ENCODE results near the gene RAPGEF4.

GRCh38 chr2:172847188-172847587, 111.5 kb downstream of the RAPGEF4 start:
- no peak for TF ChIP-seq MCM3 (IDR thresholded peaks at IDR 0.05)
- TF ChIP-seq, protein P1, sequence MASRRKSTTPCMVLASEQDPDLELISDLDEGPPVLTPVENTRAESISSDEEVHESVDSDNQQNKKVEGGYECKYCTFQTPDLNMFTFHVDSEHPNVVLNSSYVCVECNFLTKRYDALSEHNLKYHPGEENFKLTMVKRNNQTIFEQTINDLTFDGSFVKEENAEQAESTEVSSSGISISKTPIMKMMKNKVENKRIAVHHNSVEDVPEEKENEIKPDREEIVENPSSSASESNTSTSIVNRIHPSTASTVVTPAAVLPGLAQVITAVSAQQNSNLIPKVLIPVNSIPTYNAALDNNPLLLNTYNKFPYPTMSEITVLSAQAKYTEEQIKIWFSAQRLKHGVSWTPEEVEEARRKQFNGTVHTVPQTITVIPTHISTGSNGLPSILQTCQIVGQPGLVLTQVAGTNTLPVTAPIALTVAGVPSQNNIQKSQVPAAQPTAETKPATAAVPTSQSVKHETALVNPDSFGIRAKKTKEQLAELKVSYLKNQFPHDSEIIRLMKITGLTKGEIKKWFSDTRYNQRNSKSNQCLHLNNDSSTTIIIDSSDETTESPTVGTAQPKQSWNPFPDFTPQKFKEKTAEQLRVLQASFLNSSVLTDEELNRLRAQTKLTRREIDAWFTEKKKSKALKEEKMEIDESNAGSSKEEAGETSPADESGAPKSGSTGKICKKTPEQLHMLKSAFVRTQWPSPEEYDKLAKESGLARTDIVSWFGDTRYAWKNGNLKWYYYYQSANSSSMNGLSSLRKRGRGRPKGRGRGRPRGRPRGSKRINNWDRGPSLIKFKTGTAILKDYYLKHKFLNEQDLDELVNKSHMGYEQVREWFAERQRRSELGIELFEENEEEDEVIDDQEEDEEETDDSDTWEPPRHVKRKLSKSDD (conservative IDR thresholded peaks at IDR 0.05; ENCODE audit: low read length): no peak
- no peak for TF ChIP-seq IRF2 (CRISPR knock-in tag; IDR thresholded peaks at IDR 0.05)
- TF ChIP-seq EZH2 (IDR thresholded peaks at IDR 0.05; ENCODE audit: borderline replicate concordance, low read depth, low read length): no peak
- TF ChIP-seq RAD21 (CRISPR knock-in tag; conservative IDR thresholded peaks at IDR 0.05 in 1 of 2, IDR thresholded peaks at IDR 0.05 in 1 of 2): no peak
- no peak for TF ChIP-seq MEIS2 (IDR thresholded peaks at IDR 0.05; ENCODE audit: partially characterized antibody)
- no peak for TF ChIP-seq GATAD2B (IDR thresholded peaks at IDR 0.05; ENCODE audit: borderline replicate concordance)
- no peak for TF ChIP-seq GATA2 (CRISPR knock-in tag; IDR thresholded peaks at IDR 0.05)
- TF ChIP-seq, protein P2, sequence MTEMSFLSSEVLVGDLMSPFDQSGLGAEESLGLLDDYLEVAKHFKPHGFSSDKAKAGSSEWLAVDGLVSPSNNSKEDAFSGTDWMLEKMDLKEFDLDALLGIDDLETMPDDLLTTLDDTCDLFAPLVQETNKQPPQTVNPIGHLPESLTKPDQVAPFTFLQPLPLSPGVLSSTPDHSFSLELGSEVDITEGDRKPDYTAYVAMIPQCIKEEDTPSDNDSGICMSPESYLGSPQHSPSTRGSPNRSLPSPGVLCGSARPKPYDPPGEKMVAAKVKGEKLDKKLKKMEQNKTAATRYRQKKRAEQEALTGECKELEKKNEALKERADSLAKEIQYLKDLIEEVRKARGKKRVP (CRISPR knock-in tag; IDR thresholded peaks at IDR 0.05): no peak
- no peak for TF ChIP-seq ELK1 (CRISPR knock-in tag; IDR thresholded peaks at IDR 0.05)
- no peak for TF ChIP-seq ATF1 (CRISPR knock-in tag; IDR thresholded peaks at IDR 0.05)
- TF ChIP-seq ATF1 (tag; IDR thresholded peaks at IDR 0.05): no peak
- TF ChIP-seq ZZZ3 (IDR thresholded peaks at IDR 0.05): no peak
- no peak for TF ChIP-seq NRF1 (conservative IDR thresholded peaks at IDR 0.05 in 1 of 2, IDR thresholded peaks at IDR 0.05 in 1 of 2)
- TF ChIP-seq, protein P3, sequence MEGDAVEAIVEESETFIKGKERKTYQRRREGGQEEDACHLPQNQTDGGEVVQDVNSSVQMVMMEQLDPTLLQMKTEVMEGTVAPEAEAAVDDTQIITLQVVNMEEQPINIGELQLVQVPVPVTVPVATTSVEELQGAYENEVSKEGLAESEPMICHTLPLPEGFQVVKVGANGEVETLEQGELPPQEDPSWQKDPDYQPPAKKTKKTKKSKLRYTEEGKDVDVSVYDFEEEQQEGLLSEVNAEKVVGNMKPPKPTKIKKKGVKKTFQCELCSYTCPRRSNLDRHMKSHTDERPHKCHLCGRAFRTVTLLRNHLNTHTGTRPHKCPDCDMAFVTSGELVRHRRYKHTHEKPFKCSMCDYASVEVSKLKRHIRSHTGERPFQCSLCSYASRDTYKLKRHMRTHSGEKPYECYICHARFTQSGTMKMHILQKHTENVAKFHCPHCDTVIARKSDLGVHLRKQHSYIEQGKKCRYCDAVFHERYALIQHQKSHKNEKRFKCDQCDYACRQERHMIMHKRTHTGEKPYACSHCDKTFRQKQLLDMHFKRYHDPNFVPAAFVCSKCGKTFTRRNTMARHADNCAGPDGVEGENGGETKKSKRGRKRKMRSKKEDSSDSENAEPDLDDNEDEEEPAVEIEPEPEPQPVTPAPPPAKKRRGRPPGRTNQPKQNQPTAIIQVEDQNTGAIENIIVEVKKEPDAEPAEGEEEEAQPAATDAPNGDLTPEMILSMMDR (IDR thresholded peaks at IDR 0.05 in 2 of 3, conservative IDR thresholded peaks at IDR 0.05 in 1 of 3; ENCODE audit: insufficient read depth in 2 of 3, low read depth in 1 of 3, low read length in 3 of 3): no peak

Data from K562 (cell line).